ENCODE data around the gene TTPAL. TPM values are rescaled to one million over a fixed set of nuclear protein-coding genes. Genes with fewer than 3 reads are reported as not detected.

TTPAL gene
- total RNA-seq, 1 experiment from 2014 or later = 5.8 TPM

DNA sequence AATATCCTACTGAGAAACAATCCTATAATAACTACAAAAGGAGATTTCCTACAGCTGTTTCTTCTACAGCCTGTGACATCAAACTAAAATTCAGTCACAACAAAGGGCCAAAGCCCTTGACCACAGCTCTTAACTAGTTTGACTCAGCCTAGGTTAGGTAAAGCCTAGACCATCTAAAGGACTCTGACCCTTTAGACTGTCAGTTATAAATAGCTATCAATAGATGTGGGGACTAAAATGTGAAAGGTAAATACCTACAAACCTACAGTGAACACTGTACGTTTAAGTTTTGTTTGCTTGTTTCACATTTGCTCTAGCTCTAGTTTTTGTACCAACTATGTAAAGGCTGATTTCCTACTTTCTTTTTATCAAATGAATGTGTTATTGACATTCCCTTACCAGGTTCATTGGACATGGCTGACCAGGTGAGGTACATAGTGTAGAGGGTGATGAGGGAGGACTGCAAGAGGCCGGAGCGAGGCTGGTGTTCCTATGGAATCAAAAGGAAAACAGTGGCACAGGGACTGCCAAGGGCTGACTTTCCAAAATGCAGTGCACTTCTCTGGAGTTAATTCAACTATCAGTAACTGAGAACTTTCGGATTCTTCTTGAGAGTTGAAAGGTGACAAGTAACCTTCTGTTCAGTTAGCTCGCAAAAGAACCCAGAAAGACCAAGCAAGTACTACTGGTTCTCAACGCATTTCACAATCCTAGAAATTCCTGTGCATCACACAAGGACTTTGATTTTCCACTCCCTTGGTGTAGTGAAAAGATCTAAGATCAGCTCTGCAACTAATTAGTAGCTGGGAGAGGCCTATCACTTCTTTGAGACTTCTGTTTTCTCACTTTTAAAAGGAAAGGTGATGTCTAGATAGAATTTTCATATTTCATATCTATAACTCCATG is 29.0 kb downstream of the TTPAL start:
- Histone ChIP-seq H3K36me3 (peaks cover 90% of the 10 kb centered on the region), H3K4me3 (no peak overlapping the region), H3K27me3 (no peaks in the 10 kb centered on the region), H3K9me3 (no peaks in the 10 kb centered on the region)
- DNase-seq = no peak

- no peak for DNase-seq
- Histone ChIP-seq H3K4me3 (no peak overlapping the region), H3K27me3 (no peaks in the 10 kb centered on the region), H3K36me3 (peaks cover 75% of the 10 kb centered on the region), H3K9me3 (no peaks in the 10 kb centered on the region)
These were observed 34.1 kb downstream of the TTPAL start for GRCh38 chr20:44509762-44510161.

DNA sequence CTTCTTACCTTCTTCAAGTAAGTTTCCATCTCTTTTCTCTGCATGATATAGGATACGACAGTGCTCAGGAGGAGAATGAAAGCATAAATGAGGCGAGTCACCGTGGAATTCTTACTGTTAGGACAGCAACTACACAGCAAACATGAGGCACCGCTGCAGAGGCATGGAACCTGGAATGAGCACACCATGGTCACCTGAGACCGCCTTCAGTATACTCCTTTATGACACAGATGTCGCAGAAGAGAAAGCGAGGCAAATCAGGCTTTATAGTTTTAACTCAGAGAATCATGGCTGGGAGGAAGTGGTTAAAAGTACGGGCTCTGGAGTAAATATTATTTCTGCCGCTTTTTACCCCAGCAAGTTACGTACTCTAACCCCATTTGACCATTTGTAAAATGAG is 38.2 kb downstream of the TTPAL start:
- DNase-seq = no peak
- Histone ChIP-seq H3K9me3 (no peaks in the 10 kb centered on the region), H3K36me3 (peaks cover 49% of the 10 kb centered on the region), H3K27me3 (no peaks in the 10 kb centered on the region), H3K4me3 (no peak overlapping the region)

GRCh38 chr20:44516491-44516890 is 40.8 kb downstream of the TTPAL start:
- Histone ChIP-seq H3K9me3 (no peaks in the 10 kb centered on the region), H3K36me3 (peaks cover 32% of the 10 kb centered on the region), H3K4me3 (no peak overlapping the region), H3K27me3 (no peaks in the 10 kb centered on the region)
- DNase-seq = no peak

GRCh38 chr20:44517454-44517853 is 41.8 kb downstream of the TTPAL start:
- Histone ChIP-seq H3K27me3 (no peaks in the 10 kb centered on the region), H3K36me3 (peaks cover 27% of the 10 kb centered on the region), H3K4me3 (no peak overlapping the region), H3K9me3 (no peaks in the 10 kb centered on the region)
- DNase-seq = no peak

GRCh38 chr20:44518248-44518647 is 42.6 kb downstream of the TTPAL start:
- H3K4me3 ChIP-seq = no peak overlapping the region
- no peaks in the 10 kb centered on the region for H3K9me3 ChIP-seq
- no peaks in the 10 kb centered on the region for H3K27me3 ChIP-seq
- DNase-seq = no peak
- peaks cover 26% of the 10 kb centered on the region for H3K36me3 ChIP-seq

DNA sequence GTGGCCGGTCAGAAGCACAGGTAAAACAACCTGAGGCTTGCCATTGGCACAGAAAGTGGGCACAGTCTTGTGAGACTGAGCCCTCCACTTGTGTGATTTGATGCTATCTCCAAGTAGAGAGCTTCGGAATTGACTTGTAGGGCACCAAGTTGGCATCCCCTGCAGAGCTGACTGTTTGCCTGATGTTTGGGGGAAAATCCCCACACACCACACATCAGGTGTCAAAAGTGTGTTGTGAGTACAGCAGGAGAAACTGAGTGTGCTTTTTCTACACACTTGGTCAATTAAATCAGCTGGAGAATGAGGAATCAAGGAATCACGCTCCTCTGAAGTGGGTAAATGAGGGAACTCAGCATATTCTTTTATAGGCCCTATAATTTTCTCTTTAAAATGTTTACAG is 45.2 kb downstream of the TTPAL start:
- H3K9me3 ChIP-seq = no peaks in the 10 kb centered on the region
- peak overlapping the region; percentile 91 for H3K4me3 ChIP-seq
- peaks cover 21% of the 10 kb centered on the region for H3K36me3 ChIP-seq
- DNase-seq = no peak
- H3K27me3 ChIP-seq = no peaks in the 10 kb centered on the region

DNA sequence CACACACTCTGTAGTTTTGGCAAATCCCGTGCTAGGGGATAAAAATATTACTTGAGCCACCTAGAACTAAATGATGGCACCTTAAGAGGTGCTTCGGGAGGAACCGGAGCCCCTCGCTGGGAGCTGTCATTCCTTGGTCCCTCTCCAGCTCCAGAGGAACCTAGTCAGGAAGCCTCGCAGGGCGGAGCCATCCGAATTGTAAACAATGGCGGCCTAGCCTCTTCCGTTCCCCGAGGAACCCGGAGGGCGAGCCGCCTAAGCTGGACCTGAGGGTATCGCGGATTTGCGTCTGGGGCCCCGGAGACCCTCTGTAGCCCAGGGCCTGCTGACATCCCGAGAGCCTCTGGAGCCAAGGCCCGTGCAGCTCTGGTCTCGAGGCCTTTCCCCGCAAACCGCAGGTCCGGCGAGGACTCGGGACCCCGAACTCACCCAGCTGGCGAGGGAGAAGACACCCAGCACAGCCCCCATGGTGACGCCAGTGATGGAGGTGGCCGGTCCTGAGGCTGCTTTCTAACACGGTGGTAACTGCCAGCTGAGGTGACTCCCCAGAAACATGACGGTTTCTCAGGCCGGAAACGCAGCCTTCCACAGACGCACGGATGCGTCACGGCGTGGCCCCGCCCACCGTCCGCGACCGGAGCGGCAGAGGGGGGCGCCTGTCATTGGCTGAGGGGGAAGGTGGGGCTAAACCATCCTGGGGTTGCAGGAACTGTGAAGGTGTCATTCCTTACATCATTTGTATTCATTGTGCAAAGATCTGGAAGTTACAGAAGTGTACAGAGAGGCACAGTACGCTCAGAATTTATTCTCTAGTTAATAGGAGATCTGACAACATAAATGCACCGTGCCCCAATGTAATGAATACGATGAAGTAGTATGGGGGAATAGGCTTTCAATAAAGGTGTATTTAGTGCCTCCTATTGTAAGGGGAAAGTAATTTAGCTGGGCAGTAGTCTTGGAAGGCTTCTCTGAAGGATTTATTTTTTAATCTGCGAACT is 46.1 kb downstream of the TTPAL start, which contains the start of gene SERINC3:
Gene SERINC3 (minus strand): TSS at position 587 of the 998 bp plus-strand sequence. CDS start 119 bp downstream, at position 468.
- Histone ChIP-seq H3K9me3 (peaks cover under 1% of the 10 kb centered on the region; the same call in 1 of the 2 replicates), H3K27me3 (no peaks in the 10 kb centered on the region), H3K4me3 (peak within 1 kb of the TSS; percentile 91), H3K36me3 (peaks cover 20% of the 10 kb centered on the region)
- DNase-seq = peak; percentile 97

- peak overlapping the region; percentile 91; the same call in 1 of the 2 replicates for H3K4me3 ChIP-seq
- peaks cover 7% of the 10 kb centered on the region for H3K9me3 ChIP-seq
- no peaks in the 10 kb centered on the region for H3K27me3 ChIP-seq
- peaks cover 12% of the 10 kb centered on the region for H3K36me3 ChIP-seq
- DNase-seq = no peak
These were observed 47.2 kb downstream of the TTPAL start for GRCh38 chr20:44522841-44523240.

GRCh38 chr20:44523746-44524145 is 48.1 kb downstream of the TTPAL start:
- no peak overlapping the region for H3K4me3 ChIP-seq
- peaks cover 15% of the 10 kb centered on the region for H3K9me3 ChIP-seq
- H3K36me3 ChIP-seq = peaks cover 11% of the 10 kb centered on the region
- no peaks in the 10 kb centered on the region for H3K27me3 ChIP-seq
- DNase-seq = no peak

GRCh38 chr20:44526129-44526528 is 50.5 kb downstream of the TTPAL start:
- peak; percentile 72 for DNase-seq
- Histone ChIP-seq H3K36me3 (peaks cover 3% of the 10 kb centered on the region; the same call in 1 of the 2 replicates), H3K4me3 (no peak overlapping the region), H3K9me3 (peaks cover 20% of the 10 kb centered on the region), H3K27me3 (no peaks in the 10 kb centered on the region)

GRCh38 chr20:44527716-44528199 is 52.1 kb downstream of the TTPAL start:
- Histone ChIP-seq H3K36me3 (no peaks in the 10 kb centered on the region), H3K9me3 (peaks cover 20% of the 10 kb centered on the region), H3K4me3 (no peak overlapping the region), H3K27me3 (no peaks in the 10 kb centered on the region)
- DNase-seq = no peak

GRCh38 chr20:44528309-44528708 is 52.6 kb downstream of the TTPAL start:
- H3K9me3 ChIP-seq = peaks cover 20% of the 10 kb centered on the region
- no peak for DNase-seq
- no peaks in the 10 kb centered on the region for H3K36me3 ChIP-seq
- no peak overlapping the region for H3K4me3 ChIP-seq
- H3K27me3 ChIP-seq = no peaks in the 10 kb centered on the region

DNA sequence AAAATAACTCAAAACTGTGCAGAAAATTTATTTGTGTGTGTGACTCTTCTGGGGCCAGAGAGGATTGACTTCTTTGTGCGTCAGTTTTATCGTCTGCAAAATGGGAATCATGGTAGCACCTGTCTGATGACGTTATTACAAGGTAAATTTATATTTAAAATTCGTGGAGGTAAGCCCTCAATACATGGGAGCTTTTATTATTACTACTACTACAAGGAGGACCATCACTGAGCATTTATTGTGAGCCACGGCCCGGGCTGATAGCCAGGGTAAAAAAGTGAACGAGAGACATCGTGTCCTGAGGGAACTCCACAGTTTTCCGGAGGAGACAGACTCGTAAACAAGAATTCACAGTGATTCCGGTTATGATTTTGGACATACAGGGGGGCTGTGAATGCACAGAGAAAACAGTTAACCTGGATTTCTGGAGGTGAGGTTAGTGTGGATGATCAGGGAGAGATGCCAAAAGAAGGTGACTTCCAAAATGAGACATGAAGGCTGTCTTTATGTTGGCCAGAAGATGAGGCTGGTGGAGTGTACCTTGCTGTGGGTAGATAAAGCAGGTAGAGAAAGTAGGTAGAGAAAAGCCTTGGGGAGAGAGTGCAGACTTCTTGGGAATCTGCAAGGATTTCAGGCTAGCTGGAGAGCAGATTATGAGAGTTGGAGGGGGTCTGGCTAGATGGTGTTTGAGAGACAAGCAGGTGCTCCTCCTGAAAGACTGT is 56.7 kb downstream of the TTPAL start:
- H3K36me3 ChIP-seq = no peaks in the 10 kb centered on the region
- DNase-seq = no peak
- H3K27me3 ChIP-seq = no peaks in the 10 kb centered on the region
- peaks cover 14% of the 10 kb centered on the region for H3K9me3 ChIP-seq
- H3K4me3 ChIP-seq = peak overlapping the region; percentile 66

GRCh38 chr20:44532981-44533331 is 57.3 kb downstream of the TTPAL start:
- peak overlapping the region; percentile 66 for H3K4me3 ChIP-seq
- DNase-seq = no peak

GRCh38 chr20:44533928-44534327 is 58.3 kb downstream of the TTPAL start:
- no peaks in the 10 kb centered on the region; the same call in 1 of the 2 replicates for H3K36me3 ChIP-seq
- no peak overlapping the region for H3K4me3 ChIP-seq
- H3K27me3 ChIP-seq = no peaks in the 10 kb centered on the region
- H3K9me3 ChIP-seq = peaks cover 5% of the 10 kb centered on the region
- DNase-seq = no peak

More at GRCh38 chr20:44532981-44533331, 57.3 kb downstream of the TTPAL start:
- Histone ChIP-seq H3K27me3 (no peaks in the 10 kb centered on the region), H3K9me3 (peaks cover 12% of the 10 kb centered on the region), H3K36me3 (no peaks in the 10 kb centered on the region)

Measured in MG63 (cell line).